Ovary (tissue), 9 donors: ENCODE results near the gene ATP5IF1. TPM values are rescaled to one million over a fixed set of nuclear protein-coding genes. Genes with fewer than 3 reads are reported as not detected.

Experiments used
- DNase-seq, 5 donors: peaks; one replicate each; pipeline ENCODE4 v3.0.0-alpha.2; 2019 to 2020
- H3K27ac ChIP-seq, 2 donors: fragments of 200-600 bp; one replicate each; pipeline versions ENCODE4 v1.5.1 to v1.8.0; 2019 to 2022
- H3K27me3 ChIP-seq: fragments of 200-600 bp; one replicate; pipeline ENCODE4 v1.8.0; 2022
- H3K36me3 ChIP-seq: fragments of 200-600 bp; sonication (generic); one replicate; pipeline ENCODE4 v1.5.1; 2019
- H3K4me1 ChIP-seq: one replicate; pipeline ENCODE4 v1.8.1; 2013; ENCODE audit warnings: mild to moderate bottlenecking, moderate library complexity; ENCODE audit not compliant: insufficient read depth
- H3K4me3 ChIP-seq: fragments of 200-600 bp; sonication (generic); one replicate; pipeline ENCODE4 v1.5.1; 2017
- H3K9me3 ChIP-seq, 2 donors: fragments of 200-600 bp in 1 of 2; sonication (generic) in 1 of 2; one replicate each; pipeline versions ENCODE4 v1.5.1 to v1.8.1; 2013 to 2019; ENCODE audit warnings: mild to moderate bottlenecking in 1 of 2, moderate library complexity in 1 of 2
- EP300 ChIP-seq: sonication (generic); formaldehyde crosslinking; IDR thresholded peaks from one replicate; pipeline ENCODE4 v1.6.1; 2017; ENCODE audit warnings: antibody characterized with exemption
- POLR2A ChIP-seq: fragments of 450-650 bp; IDR thresholded peaks from one replicate; pipeline ENCODE4 v1.6.1; 2017; ENCODE audit warnings: antibody characterized with exemption, mild to moderate bottlenecking, moderate library complexity
- WGBS, 3 donors: extraction: QIAGEN DNeasy Blood & Tissue Kit in 1 of 3; methylation state at CpG; one replicate each; pipeline versions ENCODE4 v1.1.5 to v1.1.7; 2013 to 2017; 5-methylcytosine and 5-hydroxymethylcytosine counted together
- intact Hi-C, 4 donors: fragments of 100-400 bp; cut with DNase I; formaldehyde crosslinking; loops; one replicate each; pipeline versions ENCODE4 v1.11.0 to v1.15.1; 2022 to 2023
- polyA plus RNA-seq, 2 donors: library from polyadenylated mRNA; stranded (reverse); fragments of 200-250 nt in 1 of 2; fragments of 350-450 nt in 1 of 2; fragmentation: Illumina TruSeq in 1 of 2; extraction: RNeasy Lipid Tissue Mini Kit (QIAGEN cat#74804) in 1 of 2; gene quantifications; one replicate each; pipeline ENCODE4 v1.2.3, GENCODE V29; 2013 to 2014
- total RNA-seq, 7 donors: library from RNA; depleted of rRNA in 2 of 7; stranded (reverse); fragments of >200 nt in 2 of 7; fragmentation: NEBNext Ultra II Directional in 3 of 7; extraction: Animal tissue kit (Norgen Biotek cat#: 25700) in 3 of 7; gene quantifications; one replicate each; pipeline versions ENCODE4 v1.1.0 to v1.2.4, GENCODE V29; 2016 to 2023
- TF ChIP-seq, protein P1 (sequence below), 3 donors: fragments of 450-650 bp in 2 of 3; fragments of 200-600 bp in 1 of 3; IDR thresholded peaks; one replicate each; pipeline versions ENCODE4 v1.5.1 to v1.8.0; 2016 to 2022; ENCODE audit warnings: antibody characterized with exemption in 3 of 3, mild to moderate bottlenecking in 1 of 3
- donor health status: DM: no; HTN: no; CAD: no; lungs with moderate emphysema.
- donor health status: DM: no; HTN: no; CAD: no.
- donor health status: Bipolar disorder and iron deficiency.
- donor health status: DM: yes; HTN: yes; CAD: no.
- donor health status: DM: no; HTN: no; CAD: no.
- donor health status: DM: yes; HTN: yes; CAD: no.

Gene ATP5IF1
- total and polyA plus RNA-seq, 9 donors: 87.2 to 226 (median 101) TPM

GRCh38 chr1:28209700-28210099 lies 26.2 kb upstream of the ATP5IF1 start:
- Histone ChIP-seq H3K36me3 (no peaks in the 10 kb centered on the region), H3K9me3 (no peaks in the 10 kb centered on the region), H3K4me1 (no peaks in the 10 kb centered on the region), H3K27me3 (no peaks in the 10 kb centered on the region), H3K4me3 (no peak overlapping the region), H3K27ac (no peak overlapping the region)
- intact Hi-C loops: no loop called here
- 47 to 72% (median 64%) methylated on average over 1 of the region's 1 CpG for WGBS, 3 donors
- TF ChIP-seq POLR2A: no peak
- TF ChIP-seq, protein P1, sequence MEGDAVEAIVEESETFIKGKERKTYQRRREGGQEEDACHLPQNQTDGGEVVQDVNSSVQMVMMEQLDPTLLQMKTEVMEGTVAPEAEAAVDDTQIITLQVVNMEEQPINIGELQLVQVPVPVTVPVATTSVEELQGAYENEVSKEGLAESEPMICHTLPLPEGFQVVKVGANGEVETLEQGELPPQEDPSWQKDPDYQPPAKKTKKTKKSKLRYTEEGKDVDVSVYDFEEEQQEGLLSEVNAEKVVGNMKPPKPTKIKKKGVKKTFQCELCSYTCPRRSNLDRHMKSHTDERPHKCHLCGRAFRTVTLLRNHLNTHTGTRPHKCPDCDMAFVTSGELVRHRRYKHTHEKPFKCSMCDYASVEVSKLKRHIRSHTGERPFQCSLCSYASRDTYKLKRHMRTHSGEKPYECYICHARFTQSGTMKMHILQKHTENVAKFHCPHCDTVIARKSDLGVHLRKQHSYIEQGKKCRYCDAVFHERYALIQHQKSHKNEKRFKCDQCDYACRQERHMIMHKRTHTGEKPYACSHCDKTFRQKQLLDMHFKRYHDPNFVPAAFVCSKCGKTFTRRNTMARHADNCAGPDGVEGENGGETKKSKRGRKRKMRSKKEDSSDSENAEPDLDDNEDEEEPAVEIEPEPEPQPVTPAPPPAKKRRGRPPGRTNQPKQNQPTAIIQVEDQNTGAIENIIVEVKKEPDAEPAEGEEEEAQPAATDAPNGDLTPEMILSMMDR (IDR thresholded peaks at IDR 0.05): no peak
- no peak for DNase-seq

DNA sequence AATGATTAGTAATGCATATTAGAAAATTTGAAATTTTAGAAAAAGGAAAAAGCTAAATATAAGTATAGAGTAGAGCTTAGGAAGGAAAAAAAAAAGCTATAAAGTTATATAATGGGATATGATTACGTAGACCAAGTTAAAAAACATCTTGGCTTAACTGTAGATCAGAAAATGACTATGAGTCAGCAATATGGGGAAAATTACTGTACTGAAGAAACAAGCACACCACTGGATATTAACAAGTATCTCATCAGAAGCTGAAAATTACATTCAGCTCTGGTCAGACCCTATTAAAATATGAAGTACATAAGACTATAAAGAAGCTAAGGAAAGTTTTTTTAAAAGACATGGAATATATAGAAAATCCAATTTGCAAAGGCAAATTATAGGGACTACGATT lies 22.6 kb upstream of the ATP5IF1 start:
- H3K36me3 ChIP-seq: no peaks in the 10 kb centered on the region
- no peaks in the 10 kb centered on the region for H3K27me3 ChIP-seq
- no peak for TF ChIP-seq EP300
- no peak for TF ChIP-seq POLR2A
- TF ChIP-seq, protein P1 (IDR thresholded peaks at IDR 0.05): no peak
- DNase-seq: no peak
- H3K4me3 ChIP-seq: no peak overlapping the region
- H3K27ac ChIP-seq: no peak overlapping the region
- no peaks in the 10 kb centered on the region for H3K9me3 ChIP-seq
- H3K4me1 ChIP-seq: no peaks in the 10 kb centered on the region
- WGBS, 3 donors: 48 to 93% (median 67%) methylated on average over 2 of the region's 2 CpGs
- intact Hi-C loops: no loop called here

GRCh38 chr1:28229089-28229488 lies 6.8 kb upstream of the ATP5IF1 start:
- Histone ChIP-seq H3K36me3 (no peaks in the 10 kb centered on the region), H3K4me1 (peaks cover 5% of the 10 kb centered on the region), H3K27ac (no peak overlapping the region), H3K9me3 (no peaks in the 10 kb centered on the region), H3K27me3 (no peaks in the 10 kb centered on the region), H3K4me3 (no peak overlapping the region)
- DNase-seq: no peak
- TF ChIP-seq, protein P1 (IDR thresholded peaks at IDR 0.05): no peak
- no peak for TF ChIP-seq POLR2A
- TF ChIP-seq EP300: no peak
- intact Hi-C loops: no loop called here

DNA sequence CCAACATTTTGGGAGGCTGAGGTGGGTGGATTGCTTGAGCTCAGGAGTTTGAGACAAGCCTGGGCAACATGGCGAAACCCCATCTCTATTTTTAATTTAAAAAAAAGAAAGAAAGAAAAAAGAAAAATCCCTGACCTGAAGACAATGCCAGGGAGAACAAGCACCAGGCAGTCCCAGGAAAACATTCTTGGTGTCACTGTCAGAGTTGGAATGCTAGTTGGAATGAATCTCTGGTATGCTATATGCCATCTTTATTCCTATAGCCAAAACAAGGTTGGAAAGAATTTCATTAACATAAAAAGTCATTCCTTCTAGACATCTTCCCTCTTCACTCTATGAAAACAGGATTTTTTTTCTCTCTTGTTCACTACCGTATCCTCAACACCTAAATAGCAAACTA lies 5.9 kb upstream of the ATP5IF1 start:
- Histone ChIP-seq H3K27ac (no peak overlapping the region), H3K27me3 (no peaks in the 10 kb centered on the region), H3K4me1 (peaks cover 5% of the 10 kb centered on the region), H3K36me3 (no peaks in the 10 kb centered on the region), H3K9me3 (no peaks in the 10 kb centered on the region), H3K4me3 (no peak overlapping the region)
- WGBS, 3 donors: 71 to 75% (median 72%) methylated on average over 2 of the region's 2 CpGs
- no peak for DNase-seq
- TF ChIP-seq EP300 (no peak), POLR2A (no peak)
- TF ChIP-seq, protein P1 (IDR thresholded peaks at IDR 0.05): no peak
- intact Hi-C loops: no loop called here
